ENCODE results near the gene RBAK. TPM values are rescaled to one million over a fixed set of nuclear protein-coding genes. Genes with fewer than 3 reads are reported as not detected.
"Not testable (repeated sequence)": the region's sequence is repeated elsewhere in the genome, so short reads cannot be mapped to it uniquely, and the experiment has no call there.

RBAK gene
- total and polyA plus RNA-seq, 4 donors, result 1.7 to 7.2 (median 3.7) TPM

- no peak for TF ChIP-seq NR2F2 (IDR thresholded peaks at IDR 0.05)
Measured at GRCh38 chr7:5041047-5041446, 4.6 kb upstream of the RBAK start.

DNA sequence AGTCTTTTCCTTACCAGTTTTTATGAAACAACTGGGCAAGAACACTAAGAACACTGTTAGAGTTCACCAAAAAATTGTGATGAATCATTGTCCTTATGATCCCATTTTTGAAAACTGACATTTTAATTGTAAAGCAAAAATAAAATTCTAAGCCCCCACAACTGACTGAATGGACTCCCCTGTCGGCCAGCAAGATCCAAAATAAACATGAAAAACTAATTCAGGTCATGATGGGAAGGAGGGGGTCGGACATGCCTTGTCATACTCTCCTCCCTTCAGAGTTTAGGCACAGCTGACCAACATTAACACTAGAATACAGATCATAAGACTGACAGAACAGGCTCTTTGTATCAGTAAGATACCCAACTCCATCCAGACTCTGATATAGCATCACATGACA lies 2.0 kb upstream of the RBAK start:
- no peak overlapping the region for H3K27ac ChIP-seq (ENCODE audit: low read depth in 1 of 2, low read length in 2 of 2)
- DNase-seq (ENCODE audit: low spot score), result no peak
- no peaks in the 10 kb centered on the region for H3K27me3 ChIP-seq (ENCODE audit: control insufficient read depth in 4 of 4, insufficient read depth in 4 of 4, low read length in 3 of 4)
- no peaks in the 10 kb centered on the region for H3K9me3 ChIP-seq (ENCODE audit: control insufficient read depth in 4 of 4, low read length in 3 of 4)
- H3K4me3 ChIP-seq (ENCODE audit: low read depth in 1 of 3, low read length in 3 of 3), result no peak overlapping the region
- 77% methylated on average over 2 of the region's 2 CpGs for WGBS
- H3K9ac ChIP-seq (ENCODE audit: low read depth in 1 of 2, low read length in 2 of 2), result no peak overlapping the region
- H3K4me1 ChIP-seq (ENCODE audit: control insufficient read depth in 4 of 4, insufficient read depth in 4 of 4, low read length in 3 of 4), result peaks cover 0 to 5% (median 2%) of the 10 kb centered on the region in 4 donors
- H3K36me3 ChIP-seq (ENCODE audit: control insufficient read depth in 4 of 4, insufficient read depth in 3 of 4, low read depth in 1 of 4, low read length in 3 of 4), result no peaks in the 10 kb centered on the region
- TF ChIP-seq, protein P1, sequence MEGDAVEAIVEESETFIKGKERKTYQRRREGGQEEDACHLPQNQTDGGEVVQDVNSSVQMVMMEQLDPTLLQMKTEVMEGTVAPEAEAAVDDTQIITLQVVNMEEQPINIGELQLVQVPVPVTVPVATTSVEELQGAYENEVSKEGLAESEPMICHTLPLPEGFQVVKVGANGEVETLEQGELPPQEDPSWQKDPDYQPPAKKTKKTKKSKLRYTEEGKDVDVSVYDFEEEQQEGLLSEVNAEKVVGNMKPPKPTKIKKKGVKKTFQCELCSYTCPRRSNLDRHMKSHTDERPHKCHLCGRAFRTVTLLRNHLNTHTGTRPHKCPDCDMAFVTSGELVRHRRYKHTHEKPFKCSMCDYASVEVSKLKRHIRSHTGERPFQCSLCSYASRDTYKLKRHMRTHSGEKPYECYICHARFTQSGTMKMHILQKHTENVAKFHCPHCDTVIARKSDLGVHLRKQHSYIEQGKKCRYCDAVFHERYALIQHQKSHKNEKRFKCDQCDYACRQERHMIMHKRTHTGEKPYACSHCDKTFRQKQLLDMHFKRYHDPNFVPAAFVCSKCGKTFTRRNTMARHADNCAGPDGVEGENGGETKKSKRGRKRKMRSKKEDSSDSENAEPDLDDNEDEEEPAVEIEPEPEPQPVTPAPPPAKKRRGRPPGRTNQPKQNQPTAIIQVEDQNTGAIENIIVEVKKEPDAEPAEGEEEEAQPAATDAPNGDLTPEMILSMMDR (IDR thresholded peaks at IDR 0.05; ENCODE audit: low read depth, low read length, missing input control), result no peak
- TF ChIP-seq, protein P2, sequence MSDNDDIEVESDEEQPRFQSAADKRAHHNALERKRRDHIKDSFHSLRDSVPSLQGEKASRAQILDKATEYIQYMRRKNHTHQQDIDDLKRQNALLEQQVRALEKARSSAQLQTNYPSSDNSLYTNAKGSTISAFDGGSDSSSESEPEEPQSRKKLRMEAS (IDR thresholded peaks at IDR 0.05), result no peak
- TF ChIP-seq HNF4A (conservative IDR thresholded peaks at IDR 0.05), result no peak
- TF ChIP-seq SP1 (IDR thresholded peaks at IDR 0.05), result no peak
- TF ChIP-seq JUND (IDR thresholded peaks at IDR 0.05), result no peak
- no peak for TF ChIP-seq FOXA1 (IDR thresholded peaks at IDR 0.05)
- TF ChIP-seq, protein P3, sequence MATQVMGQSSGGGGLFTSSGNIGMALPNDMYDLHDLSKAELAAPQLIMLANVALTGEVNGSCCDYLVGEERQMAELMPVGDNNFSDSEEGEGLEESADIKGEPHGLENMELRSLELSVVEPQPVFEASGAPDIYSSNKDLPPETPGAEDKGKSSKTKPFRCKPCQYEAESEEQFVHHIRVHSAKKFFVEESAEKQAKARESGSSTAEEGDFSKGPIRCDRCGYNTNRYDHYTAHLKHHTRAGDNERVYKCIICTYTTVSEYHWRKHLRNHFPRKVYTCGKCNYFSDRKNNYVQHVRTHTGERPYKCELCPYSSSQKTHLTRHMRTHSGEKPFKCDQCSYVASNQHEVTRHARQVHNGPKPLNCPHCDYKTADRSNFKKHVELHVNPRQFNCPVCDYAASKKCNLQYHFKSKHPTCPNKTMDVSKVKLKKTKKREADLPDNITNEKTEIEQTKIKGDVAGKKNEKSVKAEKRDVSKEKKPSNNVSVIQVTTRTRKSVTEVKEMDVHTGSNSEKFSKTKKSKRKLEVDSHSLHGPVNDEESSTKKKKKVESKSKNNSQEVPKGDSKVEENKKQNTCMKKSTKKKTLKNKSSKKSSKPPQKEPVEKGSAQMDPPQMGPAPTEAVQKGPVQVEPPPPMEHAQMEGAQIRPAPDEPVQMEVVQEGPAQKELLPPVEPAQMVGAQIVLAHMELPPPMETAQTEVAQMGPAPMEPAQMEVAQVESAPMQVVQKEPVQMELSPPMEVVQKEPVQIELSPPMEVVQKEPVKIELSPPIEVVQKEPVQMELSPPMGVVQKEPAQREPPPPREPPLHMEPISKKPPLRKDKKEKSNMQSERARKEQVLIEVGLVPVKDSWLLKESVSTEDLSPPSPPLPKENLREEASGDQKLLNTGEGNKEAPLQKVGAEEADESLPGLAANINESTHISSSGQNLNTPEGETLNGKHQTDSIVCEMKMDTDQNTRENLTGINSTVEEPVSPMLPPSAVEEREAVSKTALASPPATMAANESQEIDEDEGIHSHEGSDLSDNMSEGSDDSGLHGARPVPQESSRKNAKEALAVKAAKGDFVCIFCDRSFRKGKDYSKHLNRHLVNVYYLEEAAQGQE (IDR thresholded peaks at IDR 0.05), result no peak
- no peak for TF ChIP-seq GABPA (IDR thresholded peaks at IDR 0.05 in 1 of 2, conservative IDR thresholded peaks at IDR 0.05 in 1 of 2)
- TF ChIP-seq ZBTB33 (IDR thresholded peaks at IDR 0.05), result no peak
- no peak for TF ChIP-seq RAD21 (IDR thresholded peaks at IDR 0.05)
- TF ChIP-seq TAF1 (conservative IDR thresholded peaks at IDR 0.05), result no peak
- TF ChIP-seq ATF3 (IDR thresholded peaks at IDR 0.05), result no peak
- no peak for TF ChIP-seq NR2F2 (IDR thresholded peaks at IDR 0.05)
- no peak for TF ChIP-seq EGR1 (IDR thresholded peaks at IDR 0.05; ENCODE audit: low read depth in 2 of 2)
- no peak for TF ChIP-seq YY1 (IDR thresholded peaks at IDR 0.05)
- TF ChIP-seq FOXA2 (IDR thresholded peaks at IDR 0.05), result no peak
- TF ChIP-seq HNF4G (IDR thresholded peaks at IDR 0.05), result no peak
- no peak for TF ChIP-seq RXRA (IDR thresholded peaks at IDR 0.05)

More at GRCh38 chr7:5041047-5041446, 4.6 kb upstream of the RBAK start:
- Histone ChIP-seq H3K27me3 (ENCODE audit: control insufficient read depth in 4 of 4, insufficient read depth in 4 of 4, low read length in 3 of 4) (no peaks in the 10 kb centered on the region), H3K27ac (ENCODE audit: low read depth in 1 of 2, low read length in 2 of 2) (no peak overlapping the region), H3K9ac (ENCODE audit: low read depth in 1 of 2, low read length in 2 of 2) (no peak overlapping the region), H3K9me3 (ENCODE audit: control insufficient read depth in 4 of 4, low read length in 3 of 4) (no peaks in the 10 kb centered on the region), H3K4me1 (ENCODE audit: control insufficient read depth in 4 of 4, insufficient read depth in 4 of 4, low read length in 3 of 4) (no peaks in the 10 kb centered on the region), H3K4me3 (ENCODE audit: low read depth in 1 of 3, low read length in 3 of 3) (no peak overlapping the region), H3K36me3 (ENCODE audit: control insufficient read depth in 4 of 4, insufficient read depth in 3 of 4, low read depth in 1 of 4, low read length in 3 of 4) (no peaks in the 10 kb centered on the region)
- WGBS, result 81% methylated on average over 5 of the region's 5 CpGs
- DNase-seq (ENCODE audit: low spot score), result no peak

GRCh38 chr7:5046397-5046732 lies 705 bp downstream of the RBAK start:
- not testable (repeated sequence) for H3K4me1 ChIP-seq (ENCODE audit: control insufficient read depth in 4 of 4, insufficient read depth in 4 of 4, low read length in 3 of 4); H3K9me3 ChIP-seq (ENCODE audit: control insufficient read depth in 4 of 4, low read length in 3 of 4); H3K27me3 ChIP-seq (ENCODE audit: control insufficient read depth in 4 of 4, insufficient read depth in 4 of 4, low read length in 3 of 4)
- Histone ChIP-seq H3K4me3 (ENCODE audit: low read depth in 1 of 3, low read length in 3 of 3) (peak overlapping the region; percentile 45 to 91 (median 74)), H3K36me3 (ENCODE audit: control insufficient read depth in 4 of 4, insufficient read depth in 3 of 4, low read depth in 1 of 4, low read length in 3 of 4) (peaks cover 4 to 21% (median 11%) of the 10 kb centered on the region in 4 donors), H3K27ac (ENCODE audit: low read depth in 1 of 2, low read length in 2 of 2) (peak overlapping the region; percentile 64 to 78), H3K9ac (ENCODE audit: low read depth in 1 of 2, low read length in 2 of 2) (peak overlapping the region; percentile 47 to 53)
- WGBS, result under 1% methylated on average over 20 of the region's 20 CpGs
- DNase-seq (ENCODE audit: low spot score), result peak; percentile 35

GRCh38 chr7:5047127-5047526 lies 1.5 kb downstream of the RBAK start:
- H3K9ac ChIP-seq (ENCODE audit: low read depth in 1 of 2, low read length in 2 of 2); H3K9me3 ChIP-seq (ENCODE audit: control insufficient read depth in 4 of 4, low read length in 3 of 4); DNase-seq (ENCODE audit: low spot score); H3K4me3 ChIP-seq (ENCODE audit: low read depth in 1 of 3, low read length in 3 of 3); H3K4me1 ChIP-seq (ENCODE audit: control insufficient read depth in 4 of 4, insufficient read depth in 4 of 4, low read length in 3 of 4); H3K27me3 ChIP-seq (ENCODE audit: control insufficient read depth in 4 of 4, insufficient read depth in 4 of 4, low read length in 3 of 4); H3K27ac ChIP-seq (ENCODE audit: low read depth in 1 of 2, low read length in 2 of 2): not testable (repeated sequence)
- H3K36me3 ChIP-seq (ENCODE audit: control insufficient read depth in 4 of 4, insufficient read depth in 3 of 4, low read depth in 1 of 4, low read length in 3 of 4), result peaks cover 4 to 25% (median 14%) of the 10 kb centered on the region in 4 donors
- 97% methylated on average over 2 of the region's 2 CpGs for WGBS
